Mammary epithelial cell (primary cell): ENCODE results near the gene PLA2G4B.
"Not testable (repeated sequence)": the region's sequence is repeated elsewhere in the genome, so short reads cannot be mapped to it uniquely, and the experiment has no call there.

Experiments
- EZH2 ChIP-seq: IDR thresholded peaks from 2 replicates; pipeline ENCODE4 v1.6.1; 2012; ENCODE audit warnings: low read length, inconsistent platforms, borderline replicate concordance
- TF ChIP-seq, protein P1 (sequence below), 2 donors: IDR thresholded peaks in 1 of 2; conservative IDR thresholded peaks in 1 of 2; 2 replicates each; pipeline ENCODE4 v1.5.1; 2011 to 2012; ENCODE audit warnings: inconsistent platforms in 2 of 2, low read length in 2 of 2, mild to moderate bottlenecking in 2 of 2, control low read depth in 1 of 2, low read depth in 1 of 2; ENCODE audit not compliant: insufficient read depth in 1 of 2; ENCODE audit errors: extremely low read depth in 1 of 2

DNA sequence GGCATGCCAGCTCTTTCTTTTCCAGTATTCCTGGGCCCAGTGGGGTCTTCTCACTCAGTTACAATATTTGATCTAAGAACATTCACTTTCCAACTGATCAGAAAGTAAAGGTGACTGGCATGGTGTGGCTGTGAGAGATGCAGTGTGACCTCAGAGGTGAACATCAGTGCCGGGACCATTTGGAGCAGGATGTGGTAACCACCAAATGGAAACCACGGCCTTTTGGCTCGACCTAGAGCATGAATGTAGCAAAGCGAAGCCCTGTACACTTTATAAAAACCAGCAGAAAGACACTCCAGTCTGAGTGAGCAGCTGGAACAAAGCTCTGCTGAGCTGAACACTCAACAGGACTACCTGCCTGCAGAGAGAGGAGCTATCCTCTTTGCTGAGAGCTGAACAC, 7.4 kb upstream of the PLA2G4B start:
- TF ChIP-seq, protein P1, sequence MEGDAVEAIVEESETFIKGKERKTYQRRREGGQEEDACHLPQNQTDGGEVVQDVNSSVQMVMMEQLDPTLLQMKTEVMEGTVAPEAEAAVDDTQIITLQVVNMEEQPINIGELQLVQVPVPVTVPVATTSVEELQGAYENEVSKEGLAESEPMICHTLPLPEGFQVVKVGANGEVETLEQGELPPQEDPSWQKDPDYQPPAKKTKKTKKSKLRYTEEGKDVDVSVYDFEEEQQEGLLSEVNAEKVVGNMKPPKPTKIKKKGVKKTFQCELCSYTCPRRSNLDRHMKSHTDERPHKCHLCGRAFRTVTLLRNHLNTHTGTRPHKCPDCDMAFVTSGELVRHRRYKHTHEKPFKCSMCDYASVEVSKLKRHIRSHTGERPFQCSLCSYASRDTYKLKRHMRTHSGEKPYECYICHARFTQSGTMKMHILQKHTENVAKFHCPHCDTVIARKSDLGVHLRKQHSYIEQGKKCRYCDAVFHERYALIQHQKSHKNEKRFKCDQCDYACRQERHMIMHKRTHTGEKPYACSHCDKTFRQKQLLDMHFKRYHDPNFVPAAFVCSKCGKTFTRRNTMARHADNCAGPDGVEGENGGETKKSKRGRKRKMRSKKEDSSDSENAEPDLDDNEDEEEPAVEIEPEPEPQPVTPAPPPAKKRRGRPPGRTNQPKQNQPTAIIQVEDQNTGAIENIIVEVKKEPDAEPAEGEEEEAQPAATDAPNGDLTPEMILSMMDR (conservative IDR thresholded peaks at IDR 0.05 in 1 of 2, IDR thresholded peaks at IDR 0.05 in 1 of 2; ENCODE audit: extremely low read depth in 1 of 2, insufficient read depth in 1 of 2, low read depth in 1 of 2, low read length in 2 of 2): not testable (repeated sequence)
- not testable (repeated sequence) for TF ChIP-seq EZH2
